Prostate gland (tissue), 2 donors: Measurements from ENCODE around the gene CHRM2.

Experiments
- CTCF ChIP-seq, 4 experiments: fragments of 200-600 bp in 2 of 4; fragments of 450-650 bp in 2 of 4; sonication (generic) in 2 of 4; IDR thresholded peaks; 1 replicate in 3 of 4; 2 replicates in 1 of 4; pipeline ENCODE4 v1.5.1; 2016 to 2019; ENCODE audit warnings: antibody characterized with exemption in 4 of 4, mild to moderate bottlenecking in 2 of 4, moderate library complexity in 2 of 4
- POLR2A ChIP-seq: fragments of 450-650 bp; IDR thresholded peaks from one replicate; pipeline ENCODE4 v1.6.1; 2016; ENCODE audit warnings: antibody characterized with exemption, mild to moderate bottlenecking

DNA sequence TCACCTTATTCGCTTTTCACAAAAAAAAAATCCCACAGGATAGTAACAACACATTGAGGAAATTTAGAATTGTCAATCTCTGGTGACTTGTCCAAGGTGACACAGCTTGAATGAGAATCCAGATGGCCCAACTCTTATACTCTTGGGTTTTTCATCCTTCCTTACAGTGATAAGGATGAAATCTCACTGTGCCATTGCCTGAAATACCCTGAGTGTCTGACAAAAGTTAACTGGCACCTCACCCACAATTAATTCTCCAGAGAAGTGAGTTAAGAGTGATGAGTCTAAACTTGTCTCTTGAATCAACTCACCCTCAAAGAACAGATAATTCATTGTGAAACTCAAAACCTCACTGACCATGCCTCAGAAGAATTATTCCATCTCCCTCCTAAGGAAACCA is 18.9 kb downstream of the CHRM2 start:
- TF ChIP-seq CTCF (IDR thresholded peaks at IDR 0.05) (no peak), POLR2A (no peak)
